GM19324 (cell line): ENCODE data around the gene AOPEP.
"Not testable (repeated sequence)": the region's sequence is repeated elsewhere in the genome, so short reads cannot be mapped to it uniquely, and the experiment has no call there.

Source experiments
- ATAC-seq: cut with Tn5 transposase; IDR thresholded peaks from one replicate; pipeline ENCODE4 v1.9.1; 2021; ENCODE audit warnings: mild to moderate bottlenecking, moderate library complexity; ENCODE audit not compliant: unreplicated experiment, low FRiP score

Gene AOPEP

GRCh38 chr9:94941211-94941875 lies 214.8 kb downstream of the AOPEP start:
- ATAC-seq = no peak

GRCh38 chr9:94944626-94945025 lies 218.1 kb downstream of the AOPEP start:
- no peak for ATAC-seq

GRCh38 chr9:94945197-94946144 lies 219.0 kb downstream of the AOPEP start:
- no peak for ATAC-seq

- no peak for ATAC-seq
Measured at GRCh38 chr9:94946256-94946655, 219.8 kb downstream of the AOPEP start.

GRCh38 chr9:94948567-94949235 lies 222.2 kb downstream of the AOPEP start:
- ATAC-seq = no peak

- no peak for ATAC-seq
Measured at GRCh38 chr9:94949370-94949769, 222.9 kb downstream of the AOPEP start.

- no peak for ATAC-seq
Measured at GRCh38 chr9:94950040-94950578, 223.6 kb downstream of the AOPEP start.

GRCh38 chr9:94950579-94951323 lies 224.3 kb downstream of the AOPEP start:
- ATAC-seq = no peak

GRCh38 chr9:94951324-94952135 lies 225.0 kb downstream of the AOPEP start:
- no peak for ATAC-seq

- ATAC-seq = peak; percentile 65
Measured at GRCh38 chr9:94952565-94953373, 226.3 kb downstream of the AOPEP start.

- no peak for ATAC-seq
Measured at GRCh38 chr9:94956731-94957130, 230.2 kb downstream of the AOPEP start.

GRCh38 chr9:94960964-94961363 lies 234.5 kb downstream of the AOPEP start:
- no peak for ATAC-seq

- ATAC-seq = no peak
Measured at GRCh38 chr9:94961870-94962269, 235.4 kb downstream of the AOPEP start.

GRCh38 chr9:94965631-94966030 lies 239.1 kb downstream of the AOPEP start:
- ATAC-seq = not testable (repeated sequence)

- not testable (repeated sequence) for ATAC-seq
Measured at GRCh38 chr9:94966046-94966445, 239.5 kb downstream of the AOPEP start.

GRCh38 chr9:94967482-94967881 lies 241.0 kb downstream of the AOPEP start:
- no peak for ATAC-seq

- ATAC-seq = no peak
Measured at GRCh38 chr9:94971378-94972131, 245.1 kb downstream of the AOPEP start.

GRCh38 chr9:94973451-94973941 lies 247.0 kb downstream of the AOPEP start:
- no peak for ATAC-seq
